HG03521 (cell line): ENCODE measurements around the gene KMT5C.

Experiments
- ATAC-seq: cut with Tn5 transposase; IDR thresholded peaks from one replicate; pipeline ENCODE4 v1.9.1; 2021; ENCODE audit warnings: mild to moderate bottlenecking, moderate library complexity; ENCODE audit not compliant: unreplicated experiment

The KMT5C gene

GRCh38 chr19:55339105-55339888 is at the start of gene KMT5C:
TSS of gene KMT5C (plus strand) at chr19:55339876. CDS start at chr19:55341937, 2,061 bp downstream.
- peak; percentile 80 for ATAC-seq

- no peak for ATAC-seq
Observed at GRCh38 chr19:55297267-55297666, 42.4 kb upstream of the KMT5C start.

GRCh38 chr19:55299991-55300390 is 39.7 kb upstream of the KMT5C start:
- ATAC-seq: no peak

- ATAC-seq: no peak
Observed at GRCh38 chr19:55300886-55301458, 38.7 kb upstream of the KMT5C start.

GRCh38 chr19:55301459-55302317 is 38.0 kb upstream of the KMT5C start:
- ATAC-seq: peak; percentile 62

GRCh38 chr19:55302318-55302703 is 37.4 kb upstream of the KMT5C start:
- no peak for ATAC-seq

- no peak for ATAC-seq
Observed at GRCh38 chr19:55303477-55303876, 36.2 kb upstream of the KMT5C start.

- no peak for ATAC-seq
Observed at GRCh38 chr19:55304279-55304978, 35.2 kb upstream of the KMT5C start.

GRCh38 chr19:55304980-55305379 is 34.7 kb upstream of the KMT5C start:
- no peak for ATAC-seq

- no peak for ATAC-seq
Observed at GRCh38 chr19:55305491-55305890, 34.2 kb upstream of the KMT5C start.

GRCh38 chr19:55305983-55306562 is 33.6 kb upstream of the KMT5C start:
- no peak for ATAC-seq

GRCh38 chr19:55306712-55307111 is 33.0 kb upstream of the KMT5C start:
- no peak for ATAC-seq

GRCh38 chr19:55308281-55308680 is 31.4 kb upstream of the KMT5C start:
- ATAC-seq: no peak

GRCh38 chr19:55309448-55309847 is 30.2 kb upstream of the KMT5C start:
- ATAC-seq: no peak

- ATAC-seq: no peak
Observed at GRCh38 chr19:55310498-55310897, 29.2 kb upstream of the KMT5C start.

- ATAC-seq: no peak
Observed at GRCh38 chr19:55311397-55311796, 28.3 kb upstream of the KMT5C start.

GRCh38 chr19:55311797-55312196 is 27.9 kb upstream of the KMT5C start:
- no peak for ATAC-seq

GRCh38 chr19:55312621-55313512 is 26.8 kb upstream of the KMT5C start:
- ATAC-seq: no peak

GRCh38 chr19:55314396-55314795 is 25.3 kb upstream of the KMT5C start:
- no peak for ATAC-seq
